GM19324 (cell line): Measurements from ENCODE around the gene NFASC.

Experiments used
- ATAC-seq: cut with Tn5 transposase; IDR thresholded peaks from one replicate; pipeline ENCODE4 v1.9.1; 2021; ENCODE audit warnings: mild to moderate bottlenecking, moderate library complexity; ENCODE audit not compliant: unreplicated experiment, low FRiP score

The NFASC gene

GRCh38 chr1:204885790-204886189, 15.1 kb downstream of the NFASC start:
- ATAC-seq, result no peak

- ATAC-seq, result no peak
Measured at GRCh38 chr1:204887846-204888245, 17.2 kb downstream of the NFASC start.

- ATAC-seq, result no peak
Measured at GRCh38 chr1:204888294-204888693, 17.6 kb downstream of the NFASC start.

- no peak for ATAC-seq
Measured at GRCh38 chr1:204889681-204890383, 19.2 kb downstream of the NFASC start.

GRCh38 chr1:204891860-204892259, 21.2 kb downstream of the NFASC start:
- no peak for ATAC-seq

GRCh38 chr1:204894031-204894430, 23.4 kb downstream of the NFASC start:
- ATAC-seq, result no peak

- ATAC-seq, result no peak
Measured at GRCh38 chr1:204894606-204895005, 23.9 kb downstream of the NFASC start.

GRCh38 chr1:204896023-204896422, 25.4 kb downstream of the NFASC start:
- ATAC-seq, result no peak

GRCh38 chr1:204896787-204897469, 26.3 kb downstream of the NFASC start:
- no peak for ATAC-seq

- no peak for ATAC-seq
Measured at GRCh38 chr1:204900721-204901120, 30.1 kb downstream of the NFASC start.

GRCh38 chr1:204902671-204903070, 32.0 kb downstream of the NFASC start:
- ATAC-seq, result no peak

GRCh38 chr1:204904228-204904810, 33.7 kb downstream of the NFASC start:
- no peak for ATAC-seq

GRCh38 chr1:204909109-204909508, 38.4 kb downstream of the NFASC start:
- no peak for ATAC-seq

GRCh38 chr1:204915861-204916495, 45.3 kb downstream of the NFASC start:
- ATAC-seq, result no peak

- ATAC-seq, result no peak
Measured at GRCh38 chr1:204917802-204918201, 47.1 kb downstream of the NFASC start.

- ATAC-seq, result no peak
Measured at GRCh38 chr1:204920511-204920910, 49.8 kb downstream of the NFASC start.

- no peak for ATAC-seq
Measured at GRCh38 chr1:204920967-204921366, 50.3 kb downstream of the NFASC start.

GRCh38 chr1:204921855-204922516, 51.3 kb downstream of the NFASC start:
- no peak for ATAC-seq

- ATAC-seq, result no peak
Measured at GRCh38 chr1:204923201-204923600, 52.5 kb downstream of the NFASC start.

- no peak for ATAC-seq
Measured at GRCh38 chr1:204923626-204924012, 53.0 kb downstream of the NFASC start.
